Kidney glomerular epithelial cell (primary cell): ENCODE data around the gene SEMA3B.
"Not testable (repeated sequence)": the region's sequence is repeated elsewhere in the genome, so short reads cannot be mapped to it uniquely, and the experiment has no call there.

Experiments
- DNase-seq: peaks from one replicate; lab custom pipeline; 2025; lab: John Stamatoyannopoulos, UW

The SEMA3B gene

DNA sequence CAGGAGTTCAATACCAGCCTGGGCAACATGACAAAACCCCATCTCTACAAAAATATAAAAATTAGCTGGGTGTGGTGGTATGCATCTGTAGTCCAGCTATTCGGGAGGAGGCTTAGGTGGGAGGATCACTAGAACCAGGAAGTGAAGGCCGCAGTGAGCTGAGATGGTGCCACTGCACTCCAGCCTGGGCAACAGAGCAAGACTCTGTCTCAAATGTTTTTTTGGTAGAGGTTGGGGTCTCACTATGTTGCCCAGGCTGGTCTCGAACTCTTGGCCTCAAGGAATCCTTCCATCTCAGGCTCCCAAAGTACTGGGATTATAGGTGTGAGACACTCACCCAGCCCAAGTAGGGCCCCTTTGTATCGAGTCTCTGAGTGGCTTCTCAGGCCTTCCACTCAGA lies 25.1 kb downstream of the SEMA3B start:
- no peak for DNase-seq

DNA sequence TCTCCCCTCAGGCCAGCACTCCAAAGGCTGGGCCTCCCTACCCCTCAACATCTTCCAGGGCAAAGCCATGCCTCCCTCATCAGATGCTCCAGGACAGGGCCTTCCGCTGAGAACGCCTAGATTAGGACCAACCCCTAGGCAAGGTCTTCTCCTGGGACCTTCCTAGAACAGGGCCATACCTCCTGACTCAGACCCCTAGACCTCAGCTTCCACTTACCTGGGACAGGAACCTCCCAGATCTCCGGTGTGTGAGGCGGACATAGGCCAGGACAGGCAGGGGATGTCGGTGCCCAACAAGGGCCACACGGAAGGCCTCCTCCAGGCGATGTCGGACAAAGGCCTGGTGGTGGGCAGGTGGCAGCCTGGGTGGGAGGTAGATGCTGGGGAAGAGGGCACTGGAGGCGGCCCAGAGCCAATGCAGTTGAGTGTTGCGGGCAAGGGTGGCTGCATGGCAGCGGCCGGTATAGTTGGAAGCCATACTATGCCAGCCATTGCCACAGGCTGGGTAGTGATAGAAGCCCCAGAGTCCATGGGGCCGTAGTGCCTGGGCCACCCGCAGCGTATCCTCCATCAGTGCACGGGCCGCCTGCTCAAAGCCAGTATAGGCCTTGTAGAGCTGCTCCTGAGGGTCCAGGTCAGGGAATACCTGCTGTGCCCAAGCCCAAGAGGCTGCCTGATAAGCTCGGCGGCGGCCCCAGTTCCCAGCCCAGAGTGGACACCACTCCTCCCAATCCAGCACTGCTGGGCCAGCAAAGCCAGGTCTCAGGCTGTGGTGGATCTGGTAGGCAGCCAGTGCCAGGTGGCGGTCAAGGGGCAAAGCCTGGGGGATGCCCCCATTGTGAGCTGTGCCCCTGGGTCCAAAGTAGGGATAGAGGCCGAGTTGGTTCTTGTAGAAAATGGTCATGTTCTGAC lies 25.8 kb downstream of the SEMA3B start:
- DNase-seq, result no peak

DNA sequence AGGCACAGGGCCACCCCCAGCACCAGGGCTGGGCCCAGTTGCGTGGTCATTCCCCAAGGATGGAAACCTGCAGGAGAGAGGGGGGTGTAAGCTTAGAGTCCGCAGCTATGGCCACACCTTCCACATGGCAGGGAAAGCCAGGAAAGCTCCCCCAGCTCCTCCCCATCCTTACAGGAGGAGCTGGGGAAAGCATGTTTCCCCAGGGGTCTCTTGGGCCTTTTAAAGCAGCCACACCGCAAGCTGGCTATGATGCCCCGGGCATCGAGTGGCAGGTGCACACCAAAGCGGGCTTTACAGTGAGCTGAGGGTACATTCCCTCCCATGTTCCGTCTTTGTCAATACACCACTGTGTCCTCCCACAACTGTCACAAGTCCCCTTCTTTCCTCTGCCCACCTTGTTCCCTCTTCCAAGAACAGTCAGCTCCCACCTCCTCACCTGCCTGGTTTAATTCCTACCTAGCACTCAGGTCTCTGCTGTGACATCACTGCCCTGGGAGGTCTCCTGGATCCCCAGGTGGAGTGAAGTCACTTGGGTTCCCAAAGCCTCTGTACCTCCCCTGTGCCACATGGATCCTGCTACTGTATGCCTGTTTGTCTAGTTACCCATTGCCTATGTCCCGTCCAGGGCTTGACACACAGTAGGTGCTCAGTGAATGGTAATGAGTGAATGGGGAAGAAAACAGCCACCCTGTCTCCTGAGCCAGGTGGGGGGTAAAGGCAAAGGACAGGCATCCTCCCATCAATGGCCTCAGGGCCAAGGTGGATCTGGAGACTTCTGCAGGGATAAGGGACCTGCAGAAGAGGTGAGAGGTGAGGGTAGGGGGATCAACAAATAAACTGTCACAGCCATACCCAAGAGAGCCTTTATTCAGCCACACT lies 26.8 kb downstream of the SEMA3B start:
- no peak for DNase-seq

DNA sequence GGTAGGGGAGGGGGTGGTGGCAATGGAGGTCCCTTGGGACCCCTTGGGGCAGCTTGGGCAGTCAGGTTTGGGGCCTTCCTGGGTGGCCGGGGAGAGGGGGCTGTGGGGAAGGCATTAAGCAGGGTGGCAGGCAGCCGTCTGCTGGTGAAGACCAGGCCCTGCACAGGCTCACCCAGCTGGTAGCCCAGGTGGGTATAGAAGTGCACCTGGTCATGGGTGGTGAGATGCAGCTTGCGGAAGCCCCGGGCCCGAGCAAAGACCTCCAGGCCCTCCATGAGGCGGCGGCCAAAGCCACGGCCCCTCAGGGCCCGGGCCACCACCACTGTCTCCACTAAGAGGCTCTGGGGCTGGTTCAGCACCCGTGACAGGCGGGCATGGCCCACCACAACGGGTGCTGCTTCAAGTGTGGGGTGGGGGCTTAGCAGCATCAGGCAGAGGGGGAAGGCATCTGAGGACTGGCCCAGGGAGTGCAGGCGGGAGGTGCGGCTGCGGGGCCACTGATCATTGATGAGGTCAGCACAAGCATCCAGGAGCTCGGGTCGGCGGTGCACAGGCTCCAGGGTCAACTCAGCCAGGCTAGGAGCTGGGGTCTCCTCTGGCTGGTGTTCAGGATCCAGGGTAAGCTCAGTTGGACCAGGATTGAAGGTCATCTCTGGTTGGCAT lies 27.9 kb downstream of the SEMA3B start:
- no peak for DNase-seq

DNA sequence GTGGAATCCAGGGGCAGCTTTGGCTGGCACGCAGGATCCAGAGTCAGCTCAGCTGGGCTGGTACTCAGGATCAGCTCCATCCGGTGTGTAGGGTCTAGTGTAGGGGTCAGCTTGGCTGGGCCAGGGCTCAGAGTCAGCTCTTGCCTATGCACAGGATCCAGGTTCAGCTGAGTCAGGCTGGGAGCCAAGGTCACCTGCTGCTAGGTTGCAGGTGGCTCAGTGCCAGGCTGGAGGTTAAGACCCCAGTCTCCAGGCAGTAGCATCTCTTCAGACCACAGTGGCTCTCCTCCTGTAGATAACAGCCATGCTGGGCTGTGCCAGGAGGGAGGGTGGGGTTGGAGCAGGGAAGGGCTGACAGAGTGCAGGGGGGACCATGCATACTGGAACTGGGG lies 28.4 kb downstream of the SEMA3B start:
- no peak for DNase-seq

DNA sequence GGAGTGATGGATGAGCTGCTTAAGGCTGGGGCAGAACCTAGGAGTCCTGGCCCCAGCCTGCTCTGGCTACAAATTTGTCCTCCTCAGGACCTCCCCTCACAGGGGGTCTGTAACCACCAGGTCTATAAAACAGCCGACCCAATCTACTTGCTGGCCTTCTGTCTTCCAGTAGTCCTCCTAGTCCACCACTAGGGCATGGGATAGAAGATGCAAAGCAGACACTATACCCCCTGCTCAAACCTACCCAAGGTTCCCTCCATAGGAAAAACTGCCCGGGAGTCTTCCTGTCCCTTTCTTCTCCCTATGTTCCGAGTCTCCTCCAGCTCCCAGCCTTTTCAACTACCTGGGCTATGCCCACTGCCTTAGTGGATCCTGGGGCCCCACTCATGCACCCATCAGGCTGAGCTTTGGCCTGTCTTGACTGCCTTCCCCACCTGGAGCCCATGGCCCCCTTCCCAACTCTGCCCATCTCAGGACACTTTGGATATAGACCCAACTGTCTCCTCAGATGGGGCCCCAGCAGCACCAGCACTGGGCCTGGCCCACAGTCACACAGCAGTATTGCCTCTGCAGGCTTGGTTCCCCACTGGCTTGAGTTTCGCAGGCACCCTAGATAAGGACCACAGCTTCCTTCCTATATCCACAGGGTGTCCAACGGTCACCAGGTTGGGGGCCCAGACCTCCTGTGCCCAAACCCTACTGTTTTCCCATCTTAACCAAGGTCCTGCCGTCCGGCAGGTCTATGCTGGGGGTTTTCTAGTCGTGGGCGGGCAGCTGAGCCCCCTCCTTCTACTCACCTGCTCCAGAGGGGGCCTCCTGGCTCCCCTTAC lies 29.2 kb downstream of the SEMA3B start:
- DNase-seq, result no peak

DNA sequence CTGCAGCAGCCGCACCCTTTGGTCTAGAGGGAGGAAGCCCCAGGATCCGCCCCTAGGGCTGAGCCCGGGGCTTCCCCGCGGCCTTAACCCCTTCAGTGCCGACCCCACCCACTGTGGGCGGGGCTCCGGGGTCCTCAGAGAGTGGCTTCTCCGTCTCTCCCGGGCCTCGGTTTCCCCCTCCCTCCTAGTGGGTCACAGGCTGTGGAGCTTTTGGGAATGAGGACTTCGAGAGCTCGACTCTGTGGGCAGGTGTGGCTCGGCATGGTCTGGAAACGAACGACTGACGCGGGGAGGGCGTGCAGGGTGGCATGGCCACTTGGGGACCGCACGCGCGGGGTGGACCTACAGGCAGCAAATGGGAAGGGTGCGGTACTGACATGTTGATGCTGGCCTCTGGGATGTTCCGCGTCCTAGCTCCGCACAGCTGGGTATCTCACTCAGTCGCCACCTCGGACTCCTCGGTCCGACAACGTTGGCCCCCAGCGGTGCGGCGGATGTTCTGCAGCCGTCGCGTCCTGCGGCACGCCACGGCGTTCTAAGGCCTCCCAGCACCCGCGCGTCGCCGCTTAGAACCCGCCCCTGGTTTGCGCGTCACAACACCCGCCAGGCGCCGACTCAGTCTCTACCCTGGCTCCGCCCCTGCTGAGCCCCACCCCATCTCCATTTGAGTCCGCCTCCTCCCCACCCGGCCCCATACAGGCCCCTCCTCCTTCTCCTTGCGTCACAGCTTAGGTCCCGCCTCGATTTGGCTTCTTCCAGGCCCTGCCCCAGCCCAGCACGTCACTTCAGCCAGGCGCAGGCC lies 30.1 kb downstream of the SEMA3B start, which contains the start of the genes HYAL3 and NAA80:
HYAL3 (minus strand) TSS at position 570 of the 802 bp plus-strand sequence. CDS start 3,803 bp downstream, outside the sequence.
NAA80 (minus strand) TSS at position 570 of the 802 bp plus-strand sequence. CDS start 1,942 bp downstream, outside the sequence.
- DNase-seq, result peak; percentile 98

DNA sequence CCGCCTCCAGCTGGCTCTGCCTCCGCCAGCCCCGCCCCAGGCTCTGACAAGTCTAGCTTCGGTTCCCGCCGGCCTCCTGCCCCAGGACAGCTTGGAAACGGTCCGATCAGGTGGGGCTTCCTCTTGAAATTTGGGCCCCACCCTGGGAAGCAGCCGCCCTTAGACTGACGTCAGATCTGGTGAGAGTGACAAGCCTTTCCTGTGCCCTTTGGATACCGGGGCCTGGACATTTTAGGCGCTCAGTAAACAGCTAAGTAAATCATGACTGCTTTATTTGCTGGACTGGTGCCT lies 30.6 kb downstream of the SEMA3B start:
- no peak for DNase-seq

DNA sequence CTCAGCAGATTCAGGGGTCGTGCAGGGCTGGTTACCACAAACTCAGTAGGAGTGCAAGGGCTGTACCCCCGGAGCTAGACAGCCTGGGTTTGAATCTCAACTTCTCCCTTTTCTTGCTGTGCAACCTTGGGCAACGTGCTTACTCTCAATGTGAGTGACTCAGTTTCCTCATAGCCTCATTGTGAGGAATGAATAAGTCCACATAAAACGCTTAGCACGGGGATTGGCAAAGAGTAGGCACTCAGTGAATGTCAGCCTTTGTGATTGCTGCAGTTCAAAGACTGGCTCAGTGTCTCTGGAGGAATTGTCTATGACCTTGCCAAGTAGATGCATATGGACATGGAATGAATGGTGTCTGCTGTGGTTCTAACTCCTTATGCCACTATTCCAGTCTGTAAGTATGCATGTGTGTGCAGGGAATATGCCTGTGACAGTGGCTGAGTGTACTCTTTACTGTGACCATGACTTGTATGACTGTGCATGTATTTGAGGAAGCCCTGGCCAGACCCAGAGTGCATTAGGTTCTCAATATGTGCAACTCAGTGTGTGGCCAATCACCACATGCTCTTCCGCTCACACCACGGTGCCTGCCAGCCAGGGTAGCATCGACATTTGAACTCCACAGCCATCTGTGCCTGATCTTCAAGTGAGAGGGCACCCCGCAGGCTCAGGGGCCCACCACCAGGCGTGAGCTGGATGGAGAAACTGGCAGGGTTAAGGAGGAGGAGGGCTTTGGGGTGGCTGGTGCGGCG lies 31.2 kb downstream of the SEMA3B start:
- DNase-seq, result no peak

DNA sequence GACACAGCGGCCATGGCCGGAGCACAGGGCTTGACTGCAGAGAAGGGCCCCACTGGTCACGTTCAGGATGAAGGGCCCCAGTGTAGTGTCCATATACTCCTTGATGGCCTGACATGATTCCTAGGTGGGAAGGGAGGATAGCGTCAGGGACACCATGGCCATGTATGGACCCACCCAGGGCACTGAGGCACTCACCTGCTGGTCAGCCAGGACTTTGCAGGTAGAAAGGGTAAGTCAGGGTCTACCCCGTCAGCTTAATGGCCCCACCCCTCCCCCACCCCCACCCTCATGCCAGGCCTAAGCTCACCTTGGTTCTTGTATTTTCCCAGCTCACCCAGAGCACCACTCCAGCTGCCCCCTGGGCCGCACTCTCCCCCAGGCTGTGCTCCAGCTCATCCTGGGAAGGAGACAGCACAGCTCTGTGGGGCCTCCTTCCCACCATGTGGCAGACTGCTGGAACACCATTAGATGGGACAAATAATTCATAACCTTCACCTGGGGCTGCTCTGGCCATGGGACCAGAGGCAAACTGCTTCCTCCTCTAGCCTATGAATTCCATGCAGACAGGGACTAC lies 31.8 kb downstream of the SEMA3B start:
- DNase-seq, result no peak

DNA sequence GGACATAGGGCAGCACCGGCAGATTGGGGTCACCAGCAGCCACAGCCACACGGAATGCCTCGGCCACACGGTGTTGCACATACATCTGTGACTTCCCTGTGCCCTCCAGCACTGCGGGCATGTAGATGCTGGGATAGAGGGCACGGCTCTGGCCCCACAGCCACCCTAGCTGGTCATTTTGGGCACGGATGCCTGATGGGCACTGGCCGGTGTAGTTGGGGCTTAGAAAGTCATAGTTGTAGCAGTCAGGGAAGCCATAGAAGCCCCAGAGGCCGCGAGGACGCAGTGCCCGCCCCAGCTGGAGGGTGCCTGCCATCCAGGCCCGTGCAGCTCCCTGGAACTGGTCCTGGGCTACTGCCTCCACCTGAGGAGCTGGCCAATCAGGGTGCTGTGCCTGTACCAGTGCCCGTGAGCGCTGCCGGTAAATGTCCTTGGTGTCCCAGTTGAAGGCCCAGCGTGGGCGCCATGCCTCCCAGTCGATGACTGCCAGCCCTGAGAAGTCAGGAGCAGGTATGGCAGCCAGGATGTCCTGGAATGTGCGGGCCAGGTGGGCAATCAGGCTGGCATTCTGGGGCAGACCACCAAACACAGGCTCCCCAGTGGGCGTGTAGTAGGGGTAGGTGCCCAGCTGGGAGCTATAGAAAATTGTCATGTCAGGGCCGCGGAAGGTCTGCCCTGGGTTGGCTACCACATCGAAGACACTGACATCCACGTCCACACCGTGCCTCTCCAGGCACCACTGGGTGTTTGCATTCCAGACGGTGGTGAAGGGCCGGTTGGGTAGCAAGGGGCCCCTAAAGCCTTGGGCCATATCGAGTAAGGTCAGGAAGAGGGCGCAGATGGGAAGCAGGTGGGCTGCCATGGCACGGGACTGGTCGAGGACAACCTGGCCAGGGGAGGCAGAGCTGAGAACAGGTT lies 33.4 kb downstream of the SEMA3B start:
- DNase-seq, result no peak

DNA sequence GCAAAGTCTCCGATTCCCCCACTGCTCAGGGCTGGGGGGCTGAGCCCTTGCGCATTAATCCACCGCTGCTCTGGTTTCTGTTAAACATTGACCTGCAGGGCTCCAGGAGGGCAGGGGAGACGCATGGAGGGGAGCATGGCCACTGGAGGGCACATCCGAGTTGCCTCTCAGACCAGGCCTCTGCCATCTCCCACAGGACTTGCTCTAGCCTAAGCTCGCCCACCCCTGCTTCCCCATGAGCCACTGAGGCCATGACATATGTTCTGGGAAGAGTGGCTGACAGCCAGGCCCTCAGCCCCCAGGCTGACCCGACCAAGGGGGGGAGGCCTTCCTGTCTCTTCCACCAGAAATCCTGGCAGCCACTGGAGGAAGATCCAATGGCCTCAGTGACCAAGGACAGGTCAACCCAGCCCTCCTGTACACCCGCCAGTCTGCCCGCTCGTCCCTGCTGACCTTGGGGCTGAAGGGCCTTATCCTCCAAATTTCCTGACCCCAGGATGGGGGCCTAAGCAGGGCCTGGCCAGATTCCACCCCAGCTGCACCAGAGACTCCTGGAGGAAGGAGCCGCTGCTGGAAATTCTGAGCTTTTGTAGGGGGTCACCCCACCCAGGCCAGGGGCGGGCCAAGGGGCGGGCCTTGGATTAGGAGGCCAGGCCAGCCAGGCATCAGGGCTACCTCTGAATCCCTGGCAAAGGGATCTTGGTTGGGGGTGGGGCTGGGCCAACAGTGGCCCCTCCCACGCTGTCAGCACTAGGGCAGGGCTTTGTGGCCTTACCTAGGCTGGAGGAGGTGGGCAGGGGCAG lies 34.3 kb downstream of the SEMA3B start, which contains the start of gene HYAL1:
HYAL1 (minus strand) TSS at position 562 of the 803 bp plus-strand sequence. CDS start 618 bp downstream, outside the sequence.
- no peak for DNase-seq

DNA sequence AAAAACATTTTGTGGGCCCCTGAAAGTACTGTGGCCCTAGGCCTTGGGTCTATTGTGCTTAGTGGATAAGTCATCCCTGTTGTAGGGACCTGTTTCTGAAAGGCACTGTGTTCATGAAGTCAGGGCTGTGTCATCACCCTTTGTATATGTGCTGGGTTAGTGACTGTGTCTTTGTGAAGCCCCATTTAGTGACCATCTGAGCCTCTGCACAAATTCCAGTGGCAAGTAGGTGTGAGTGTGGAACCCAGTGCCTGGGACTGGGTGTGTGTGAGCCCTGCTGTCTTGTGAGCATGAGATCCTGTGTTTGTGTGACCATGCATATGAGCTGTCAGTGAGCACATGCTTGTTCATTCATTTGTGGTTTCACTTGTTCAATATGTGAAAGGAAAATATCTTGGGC lies 35.7 kb downstream of the SEMA3B start:
- DNase-seq, result no peak

DNA sequence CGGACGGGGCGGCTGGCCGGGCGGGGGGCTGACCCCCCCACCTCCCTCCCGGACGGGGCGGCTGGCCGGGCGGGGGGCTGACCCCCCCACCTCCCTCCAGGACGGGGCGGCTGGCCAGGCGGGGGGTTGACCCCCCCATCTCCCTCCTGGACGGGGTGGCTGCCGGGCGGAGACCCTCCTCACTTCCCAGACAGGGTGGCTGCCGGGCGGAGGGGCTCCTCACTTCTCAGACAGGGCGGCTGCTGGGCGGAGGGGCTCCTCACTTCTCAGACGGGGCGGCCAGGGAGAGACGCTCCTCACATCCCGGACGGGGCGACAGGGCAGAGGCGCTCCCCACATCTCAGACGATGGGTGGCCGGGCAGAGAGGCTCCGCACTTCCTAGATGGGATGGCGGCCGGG lies 43.1 kb downstream of the SEMA3B start:
- not testable (repeated sequence) for DNase-seq

DNA sequence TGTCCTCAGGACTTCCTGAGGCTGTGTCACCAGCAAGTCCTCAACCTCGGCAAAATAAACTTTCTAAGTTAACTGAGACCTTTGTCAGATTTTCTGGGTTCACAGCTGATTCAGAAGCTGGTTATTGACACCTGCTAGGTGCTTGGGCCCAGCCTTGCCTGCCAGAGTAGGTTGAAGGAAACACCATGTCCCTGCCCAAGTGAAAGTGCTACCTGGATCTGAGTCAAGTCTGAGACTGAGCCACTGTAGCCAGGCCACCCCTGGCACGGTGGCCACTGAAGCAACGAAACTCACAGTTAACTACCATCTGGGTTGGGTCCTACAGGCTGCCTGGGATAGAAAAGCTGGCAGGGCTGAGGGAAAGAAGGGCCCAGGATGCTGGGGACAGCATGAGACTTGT lies 45.4 kb downstream of the SEMA3B start:
- DNase-seq, result no peak

DNA sequence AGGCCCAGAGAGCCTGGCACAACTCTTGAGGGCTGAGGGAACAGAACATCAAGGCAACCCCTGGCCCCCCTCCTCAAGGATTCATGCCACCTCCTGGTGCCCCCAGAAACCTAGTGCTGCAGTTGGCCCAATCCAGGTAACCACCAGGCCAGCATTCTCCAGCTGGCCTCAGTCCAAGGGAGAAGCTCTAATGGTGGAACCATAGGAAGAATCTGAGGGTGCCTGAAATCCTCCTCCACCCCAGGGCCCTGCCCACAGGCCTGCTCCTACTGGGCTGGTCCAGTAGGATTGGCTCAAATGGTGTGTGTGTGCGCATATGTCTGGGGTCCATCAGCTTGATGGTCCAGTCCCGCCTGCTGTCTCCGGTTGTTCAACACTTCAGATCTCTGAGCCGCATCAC lies 45.9 kb downstream of the SEMA3B start:
- DNase-seq, result no peak

DNA sequence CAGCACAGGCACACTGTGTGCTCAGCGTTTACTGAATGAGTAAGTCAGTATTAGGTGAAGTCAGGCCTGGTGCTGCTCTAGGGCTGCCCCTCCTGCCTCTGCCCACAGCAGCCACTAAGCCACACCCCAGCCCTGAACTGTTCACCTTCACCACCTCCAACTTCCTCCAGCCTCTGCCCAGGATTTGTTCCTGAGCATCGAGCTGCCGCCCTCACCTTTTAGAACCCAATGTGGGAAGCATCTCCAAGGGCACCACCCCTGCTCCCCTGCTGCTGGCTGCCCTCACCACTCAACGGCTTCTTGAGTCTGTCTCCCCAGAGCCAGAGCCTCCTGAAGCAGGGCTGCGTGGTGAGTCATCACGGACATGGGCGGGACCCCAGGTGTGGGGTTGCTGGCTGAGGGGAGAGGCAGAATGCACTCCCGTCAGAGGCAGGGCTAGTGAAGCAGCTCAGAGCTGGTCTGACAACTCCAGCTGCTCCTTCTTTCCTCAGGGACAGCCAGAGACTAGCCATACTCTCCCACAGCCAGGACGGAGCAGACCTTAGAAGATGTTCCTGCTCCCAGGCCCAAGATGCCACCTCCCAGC lies 47.8 kb downstream of the SEMA3B start:
- DNase-seq, result peak; percentile 66
